Muscle of back (tissue), 11 donors: ENCODE measurements around the gene ARRB1. TPM values are rescaled to one million over a fixed set of nuclear protein-coding genes. Genes with fewer than 3 reads are reported as not detected.

Experiments used
- DNase-seq, 3 donors: peaks; one replicate each; pipeline versions ENCODE4 v3.0.0 to v3.0.0-alpha.2; 2013
- polyA plus RNA-seq, 10 donors: library from polyadenylated mRNA; unstranded; fragments of 120-200 nt; gene quantifications; one replicate each; pipeline ENCODE4 v1.2.1, GENCODE V29; 2013; ENCODE audit not compliant: insufficient read length in 10 of 10

The ARRB1 gene
- polyA plus RNA-seq, 10 donors, result 15.8 to 24.6 (median 19.7) TPM

GRCh38 chr11:75260396-75261170 lies 90.9 kb downstream of the ARRB1 start:
- DNase-seq, result no peak

GRCh38 chr11:75254326-75254725 lies 97.1 kb downstream of the ARRB1 start:
- DNase-seq, result no peak

DNA sequence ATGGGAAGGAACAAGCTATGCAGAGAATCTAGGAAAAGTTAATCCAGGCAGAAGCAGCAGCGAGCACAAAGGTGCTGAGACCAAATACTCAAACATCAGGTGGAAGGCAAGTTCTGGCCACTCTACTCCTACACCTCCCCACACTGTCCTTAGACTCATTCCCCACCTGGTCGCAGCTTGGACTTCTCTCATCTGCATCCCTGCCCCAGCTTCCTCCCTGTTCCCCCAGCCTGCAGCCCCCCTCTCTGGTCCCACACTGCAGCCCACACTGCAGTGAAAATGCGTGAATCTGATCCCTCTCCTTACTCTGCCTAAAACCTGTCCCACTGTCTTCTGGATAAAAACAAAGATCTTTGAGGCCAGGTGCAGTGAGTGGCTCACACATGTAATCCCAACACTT lies 101.8 kb downstream of the ARRB1 start:
- DNase-seq, result no peak

DNA sequence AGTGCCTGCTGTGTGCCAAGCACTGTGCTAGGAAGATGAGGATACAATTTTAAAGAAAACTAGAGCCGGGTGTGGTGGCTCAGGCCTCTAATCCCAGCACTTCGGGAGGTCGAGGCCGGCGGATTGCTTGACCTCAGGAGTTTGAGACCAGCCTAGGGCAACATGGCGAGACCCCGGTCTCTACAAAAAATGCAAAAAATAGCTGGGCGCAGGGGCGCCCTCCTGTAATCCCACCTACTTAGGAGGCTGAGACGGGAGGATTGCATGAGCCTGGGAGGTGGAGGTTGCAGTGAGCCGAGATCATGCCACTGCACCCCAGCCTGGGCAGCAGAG lies 102.6 kb downstream of the ARRB1 start:
- DNase-seq, result no peak

DNA sequence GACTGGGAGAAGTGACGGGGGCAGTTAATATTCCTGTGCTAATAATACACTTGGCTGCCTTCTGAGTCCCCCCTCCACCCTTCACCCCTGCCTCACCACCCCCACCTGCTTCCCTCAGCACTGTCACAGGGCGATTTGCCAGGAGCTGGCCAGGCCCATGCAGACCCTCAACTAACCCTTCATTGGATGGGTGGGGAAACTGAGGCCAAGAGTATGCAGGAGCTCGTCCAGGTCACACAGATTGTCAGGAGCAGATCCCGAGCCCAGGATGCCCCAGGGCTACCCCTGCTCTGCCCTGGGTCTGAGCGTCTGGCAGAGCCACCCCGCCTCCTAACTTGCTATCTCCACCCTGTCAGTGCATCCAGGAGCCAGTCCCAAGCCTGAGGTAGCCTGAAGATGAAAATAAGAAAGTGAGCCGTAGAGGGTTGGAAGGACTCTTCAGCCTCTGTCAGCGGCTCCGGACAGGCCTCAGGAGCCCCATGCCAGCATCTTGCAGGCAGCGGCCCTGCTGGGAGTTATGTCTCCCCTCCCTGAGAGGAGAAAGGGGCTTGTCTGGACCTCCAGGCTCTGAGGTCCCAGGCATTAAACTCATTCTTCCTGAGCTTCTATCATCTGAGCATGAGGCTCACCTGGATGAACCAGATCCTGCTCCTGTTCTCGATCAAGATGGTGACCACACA lies 104.7 kb downstream of the ARRB1 start:
- DNase-seq, result no peak

- DNase-seq, result no peak
These were observed 105.3 kb downstream of the ARRB1 start for GRCh38 chr11:75246006-75246670.

GRCh38 chr11:75245356-75246005 lies 106.0 kb downstream of the ARRB1 start:
- DNase-seq, result no peak

GRCh38 chr11:75244052-75244814 lies 107.2 kb downstream of the ARRB1 start:
- DNase-seq, result no peak

GRCh38 chr11:75242722-75243600 lies 108.5 kb downstream of the ARRB1 start:
- no peak for DNase-seq

- DNase-seq, result peak in 1 of 3 donors; percentile 26
These were observed 109.4 kb downstream of the ARRB1 start for GRCh38 chr11:75241906-75242644.

GRCh38 chr11:75241036-75241905 lies 110.2 kb downstream of the ARRB1 start:
- DNase-seq, result peak; percentile 86 to 95 (median 94)

- peak in 2 of 3 donors; percentile 22 to 55 for DNase-seq
These were observed 111.0 kb downstream of the ARRB1 start, which contains the start of gene TPBGL for GRCh38 chr11:75240311-75241035. TSS of gene TPBGL (plus strand) at chr11:75240774. CDS start at chr11:75241050, 276 bp downstream.

DNA sequence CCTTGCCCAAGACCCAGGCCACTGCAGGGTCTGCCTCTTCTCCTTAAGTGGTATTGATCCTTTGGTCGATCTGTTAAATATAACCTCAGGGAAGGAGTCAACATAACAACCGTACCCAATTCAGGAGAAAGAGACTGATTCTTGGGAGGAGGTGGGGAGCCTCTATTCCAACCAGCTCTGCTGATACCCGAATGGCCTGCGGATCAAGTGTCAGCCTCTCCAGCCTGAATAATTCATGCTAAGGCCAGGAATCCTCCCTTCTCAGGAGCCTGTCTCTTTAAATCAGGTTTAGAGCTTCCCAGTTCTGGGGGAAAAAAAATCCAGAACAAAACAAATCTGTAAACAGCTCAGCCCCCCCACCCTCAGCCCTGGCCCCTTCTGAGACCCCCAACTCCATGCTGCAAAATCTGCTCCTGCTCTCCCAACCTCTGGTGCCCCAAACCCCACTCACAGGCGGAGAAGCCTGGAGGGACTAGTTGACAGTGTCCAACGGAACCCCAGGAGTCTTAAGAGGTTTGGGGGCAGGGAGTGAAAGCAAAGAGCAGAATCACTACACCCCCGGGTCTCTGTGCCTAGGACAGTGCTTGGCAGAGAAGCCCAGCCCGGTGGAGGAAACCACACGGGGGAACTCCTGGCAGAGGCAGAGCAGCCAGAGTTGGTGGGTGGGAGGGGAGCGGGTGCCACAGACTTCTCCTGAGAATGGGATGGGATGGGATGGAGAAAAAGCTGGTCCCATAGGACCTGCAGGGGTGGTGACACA lies 111.8 kb downstream of the ARRB1 start:
- DNase-seq, result no peak

GRCh38 chr11:75238595-75239440 lies 112.6 kb downstream of the ARRB1 start:
- DNase-seq, result no peak

GRCh38 chr11:75237050-75237449 lies 114.4 kb downstream of the ARRB1 start:
- DNase-seq, result no peak

DNA sequence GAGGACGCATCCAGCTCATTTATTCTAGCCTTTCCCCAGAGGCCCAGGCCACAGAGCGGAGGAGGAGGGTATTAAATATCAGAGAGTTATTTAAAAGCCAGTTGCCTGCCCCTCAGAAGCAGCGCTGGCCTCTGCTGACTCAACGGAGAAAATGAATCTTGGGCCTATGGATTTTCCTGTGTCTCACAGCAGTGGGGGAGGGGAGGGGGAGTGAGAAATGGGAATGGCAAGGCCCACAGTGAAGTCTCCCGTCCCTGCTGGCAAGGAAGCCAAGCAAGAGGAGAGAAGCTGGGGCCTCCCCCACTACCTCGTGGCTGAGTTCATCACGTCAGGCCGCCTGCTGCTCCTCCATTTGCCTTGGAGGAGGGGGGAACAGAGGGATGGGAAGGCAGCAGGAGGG lies 115.4 kb downstream of the ARRB1 start:
- DNase-seq, result no peak
